Measurements from ENCODE around the gene RNF166.

Gene RNF166

GRCh38 chr16:88691129-88691813, 14.9 kb downstream of the RNF166 start:
- H3K36me3 ChIP-seq (replicated peaks; ENCODE audit: insufficient read depth, low read length), result no peaks in the 10 kb centered on the region
- no peaks in the 10 kb centered on the region for H3K4me1 ChIP-seq (ENCODE audit: low read length)
- no peak overlapping the region for H3K9ac ChIP-seq (ENCODE audit: low read length)
- no peaks in the 10 kb centered on the region for H3K27me3 ChIP-seq (replicated peaks; ENCODE audit: insufficient read depth, low read length)
- H3K4me3 ChIP-seq (ENCODE audit: low read length), result no peak overlapping the region
- no peaks in the 10 kb centered on the region for H4K20me1 ChIP-seq (ENCODE audit: insufficient read depth, low read length)
- no peaks in the 10 kb centered on the region for H3F3A ChIP-seq (ENCODE audit: insufficient read depth, low read length)
- TF ChIP-seq CTCF (IDR thresholded peaks at IDR 0.05; ENCODE audit: low read length) (no peak), EZH2 (optimal IDR thresholded peaks at IDR 0.05; ENCODE audit: low read depth, low read length) (no peak), EZH2phosphoT487 (IDR thresholded peaks at IDR 0.05; ENCODE audit: low read length) (no peak)
- no peak overlapping the region for H3K4me2 ChIP-seq (ENCODE audit: low read depth, low read length)
- no peaks in the 10 kb centered on the region for H3K9me3 ChIP-seq (replicated peaks; ENCODE audit: insufficient read depth, low read length)
- no peaks in the 10 kb centered on the region for H3K9me2 ChIP-seq (replicated peaks; ENCODE audit: insufficient read depth, low read length)
- DNase-seq, result no peak
- H3K79me2 ChIP-seq (ENCODE audit: low read length), result no peaks in the 10 kb centered on the region
- H3K27ac ChIP-seq (ENCODE audit: low read length), result no peak overlapping the region
- H2AFZ ChIP-seq (ENCODE audit: low read length), result no peak overlapping the region

- Histone ChIP-seq H3K27ac (ENCODE audit: low read length) (no peak overlapping the region), H3K4me3 (ENCODE audit: low read length) (no peak overlapping the region), H2AFZ (ENCODE audit: low read length) (no peak overlapping the region), H3K4me1 (ENCODE audit: low read length) (no peaks in the 10 kb centered on the region), H3F3A (ENCODE audit: insufficient read depth, low read length) (no peaks in the 10 kb centered on the region), H3K27me3 (replicated peaks; ENCODE audit: insufficient read depth, low read length) (no peaks in the 10 kb centered on the region), H3K9ac (ENCODE audit: low read length) (no peak overlapping the region), H3K9me2 (replicated peaks; ENCODE audit: insufficient read depth, low read length) (no peaks in the 10 kb centered on the region), H3K9me3 (replicated peaks; ENCODE audit: insufficient read depth, low read length) (no peaks in the 10 kb centered on the region), H3K4me2 (ENCODE audit: low read depth, low read length) (no peak overlapping the region), H3K36me3 (replicated peaks; ENCODE audit: insufficient read depth, low read length) (no peaks in the 10 kb centered on the region), H3K79me2 (ENCODE audit: low read length) (no peaks in the 10 kb centered on the region), H4K20me1 (ENCODE audit: insufficient read depth, low read length) (no peaks in the 10 kb centered on the region)
- no peak for DNase-seq
- TF ChIP-seq EZH2 (optimal IDR thresholded peaks at IDR 0.05; ENCODE audit: low read depth, low read length) (no peak), CTCF (IDR thresholded peaks at IDR 0.05; ENCODE audit: low read length) (no peak), EZH2phosphoT487 (IDR thresholded peaks at IDR 0.05; ENCODE audit: low read length) (no peak)
Measured at GRCh38 chr16:88690341-88691128, 15.7 kb downstream of the RNF166 start.

- Histone ChIP-seq H3K9ac (ENCODE audit: low read length) (no peak overlapping the region), H3K9me3 (replicated peaks; ENCODE audit: insufficient read depth, low read length) (no peaks in the 10 kb centered on the region), H3K27me3 (replicated peaks; ENCODE audit: insufficient read depth, low read length) (no peaks in the 10 kb centered on the region), H3K79me2 (ENCODE audit: low read length) (peaks cover 8% of the 10 kb centered on the region; the same call in 1 of the 2 replicates), H3K4me1 (ENCODE audit: low read length) (0 out of 2 replicates have a peak, but pooled peaks cover 7% of the 10 kb centered on the region), H2AFZ (ENCODE audit: low read length) (no peak overlapping the region), H3K4me2 (ENCODE audit: low read depth, low read length) (no peak overlapping the region), H3K4me3 (ENCODE audit: low read length) (no peak overlapping the region), H3K36me3 (replicated peaks; ENCODE audit: insufficient read depth, low read length) (no peaks in the 10 kb centered on the region), H3K9me2 (replicated peaks; ENCODE audit: insufficient read depth, low read length) (no peaks in the 10 kb centered on the region), H3K27ac (ENCODE audit: low read length) (no peak overlapping the region), H3F3A (ENCODE audit: insufficient read depth, low read length) (peaks cover 11% of the 10 kb centered on the region), H4K20me1 (ENCODE audit: insufficient read depth, low read length) (no peaks in the 10 kb centered on the region)
- no peak for DNase-seq
- TF ChIP-seq CTCF (IDR thresholded peaks at IDR 0.05; ENCODE audit: low read length), result no peak
Measured at GRCh38 chr16:88688013-88688778, 18.0 kb downstream of the RNF166 start.

Measured in MM.1S (cell line).